GM13976 (cell line): ENCODE results near the gene KISS1R.

Source experiments
- DNase-seq: peaks from one replicate; pipeline ENCODE4 v3.0.0; 2012; ENCODE audit warnings: low spot score
- in situ Hi-C: fragments of 300-500 bp; cut with MboI; formaldehyde crosslinking; loops from one replicate; pipeline ENCODE4 v1.12.0; 2022; ENCODE audit warnings: low sequenced_read_pairs, mixed read lengths, inconsistent platforms; ENCODE audit not compliant: unreplicated experiment
- TF ChIP-seq, protein P1 (sequence below): IDR thresholded peaks from 2 replicates; pipeline ENCODE4 v1.5.1; 2012; ENCODE audit warnings: borderline replicate concordance, mild to moderate bottlenecking; ENCODE audit not compliant: insufficient read depth; ENCODE audit errors: extremely low read depth, missing control alignments, control extremely low read depth

Gene KISS1R

DNA sequence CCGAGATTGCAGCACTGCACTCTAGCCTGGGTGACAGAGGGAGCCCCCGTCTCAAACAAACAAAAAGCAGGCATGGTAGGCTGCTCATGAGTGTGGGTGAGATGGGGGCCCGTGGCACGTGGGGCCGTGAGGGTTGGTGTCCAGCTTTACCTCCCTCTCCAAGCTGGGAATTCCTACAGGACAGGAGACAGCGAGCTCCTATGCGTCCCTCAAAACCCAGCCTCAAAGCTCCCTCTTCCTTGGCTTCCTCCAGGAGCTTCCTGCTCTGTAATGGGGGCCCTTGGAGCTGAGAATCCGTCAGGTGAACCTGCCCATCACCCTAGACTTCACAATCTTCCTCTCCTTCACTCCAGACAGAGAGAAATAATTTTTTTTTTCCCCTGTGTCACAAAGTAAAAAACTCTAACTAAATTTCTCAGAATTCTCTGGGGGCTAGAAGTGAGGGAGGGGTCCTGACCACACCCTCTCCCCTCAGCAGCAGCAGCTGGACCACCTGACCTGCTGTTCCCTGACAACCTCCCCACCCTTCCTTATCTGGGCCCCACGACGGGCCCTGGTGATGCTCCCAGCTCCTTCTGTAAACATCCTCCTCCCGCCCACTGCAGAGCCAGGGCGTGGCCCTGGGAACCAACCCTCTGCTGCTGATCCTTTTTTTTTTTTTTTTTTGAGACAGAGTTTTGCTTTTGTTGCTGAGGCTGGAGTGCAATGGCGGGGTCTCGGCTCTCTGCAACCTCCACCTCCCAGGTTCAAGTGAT, 44.9 kb downstream of the KISS1R start:
- in situ Hi-C loops = no loop called here

DNA sequence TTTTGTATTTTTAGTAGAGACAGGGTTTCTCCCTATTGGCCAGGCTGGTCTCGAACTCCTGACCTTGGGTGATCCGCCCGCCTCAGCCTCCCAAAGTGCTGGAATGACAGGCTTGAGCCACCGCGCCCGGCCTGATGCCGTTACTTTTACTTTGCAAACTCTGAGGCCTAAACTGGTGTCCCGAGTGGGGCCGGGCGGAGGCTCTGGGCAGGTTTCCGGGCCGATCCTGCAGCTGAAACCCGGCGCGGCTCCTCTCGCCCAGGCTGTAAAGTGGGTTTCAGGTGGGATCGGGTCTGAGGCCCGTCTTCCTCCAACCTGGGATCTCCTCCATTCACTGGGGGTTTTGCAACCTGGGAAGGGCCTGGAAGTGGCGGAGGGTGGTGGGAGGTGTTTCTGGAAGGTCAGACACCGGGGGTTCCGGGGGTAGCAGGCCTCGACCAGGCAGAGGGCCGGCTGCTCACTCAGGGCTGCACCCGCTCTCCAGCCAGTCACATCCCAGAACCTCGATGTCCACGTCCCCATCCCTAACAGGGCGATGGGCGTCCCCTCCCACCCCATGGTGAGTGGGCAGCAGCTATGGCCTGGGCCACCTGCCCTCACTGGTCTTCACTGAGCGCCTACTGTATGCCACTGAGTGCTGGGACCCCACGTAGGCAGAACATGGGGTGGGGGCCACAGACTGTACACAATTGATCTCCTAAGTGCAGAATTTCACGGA, 45.7 kb downstream of the KISS1R start:
- in situ Hi-C loops = no loop called here
- no peak for DNase-seq
- TF ChIP-seq, protein P1, sequence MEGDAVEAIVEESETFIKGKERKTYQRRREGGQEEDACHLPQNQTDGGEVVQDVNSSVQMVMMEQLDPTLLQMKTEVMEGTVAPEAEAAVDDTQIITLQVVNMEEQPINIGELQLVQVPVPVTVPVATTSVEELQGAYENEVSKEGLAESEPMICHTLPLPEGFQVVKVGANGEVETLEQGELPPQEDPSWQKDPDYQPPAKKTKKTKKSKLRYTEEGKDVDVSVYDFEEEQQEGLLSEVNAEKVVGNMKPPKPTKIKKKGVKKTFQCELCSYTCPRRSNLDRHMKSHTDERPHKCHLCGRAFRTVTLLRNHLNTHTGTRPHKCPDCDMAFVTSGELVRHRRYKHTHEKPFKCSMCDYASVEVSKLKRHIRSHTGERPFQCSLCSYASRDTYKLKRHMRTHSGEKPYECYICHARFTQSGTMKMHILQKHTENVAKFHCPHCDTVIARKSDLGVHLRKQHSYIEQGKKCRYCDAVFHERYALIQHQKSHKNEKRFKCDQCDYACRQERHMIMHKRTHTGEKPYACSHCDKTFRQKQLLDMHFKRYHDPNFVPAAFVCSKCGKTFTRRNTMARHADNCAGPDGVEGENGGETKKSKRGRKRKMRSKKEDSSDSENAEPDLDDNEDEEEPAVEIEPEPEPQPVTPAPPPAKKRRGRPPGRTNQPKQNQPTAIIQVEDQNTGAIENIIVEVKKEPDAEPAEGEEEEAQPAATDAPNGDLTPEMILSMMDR = no peak

More for the DNA sequence above, 44.9 kb downstream of the KISS1R start:
- TF ChIP-seq, protein P1 = no peak
- DNase-seq = no peak

DNA sequence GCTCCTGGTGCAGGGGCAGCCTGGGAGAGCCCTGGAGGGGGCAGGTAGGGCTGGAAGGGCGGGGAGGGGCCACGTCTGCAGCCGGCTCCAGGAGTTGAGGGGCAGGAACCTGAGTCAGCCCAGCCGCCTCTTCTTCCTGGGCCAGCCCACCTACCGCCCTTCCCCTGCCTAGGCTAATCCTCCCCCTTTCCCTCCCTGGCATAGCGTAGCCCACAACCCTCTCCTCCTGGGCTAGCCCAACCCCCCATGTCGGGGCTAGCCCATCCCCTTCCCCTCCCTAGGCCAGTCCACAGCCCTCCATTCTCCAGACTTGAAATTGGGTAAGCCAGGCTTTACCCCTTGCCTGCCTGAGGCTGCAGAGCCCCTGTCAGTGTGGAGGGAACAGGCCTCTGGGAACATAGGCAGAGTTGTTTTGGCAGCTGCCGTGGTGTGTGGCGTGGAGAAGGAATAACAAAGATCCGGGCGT, 46.4 kb downstream of the KISS1R start:
- TF ChIP-seq, protein P1 = no peak
- in situ Hi-C loops = no loop called here
- DNase-seq = no peak

DNA sequence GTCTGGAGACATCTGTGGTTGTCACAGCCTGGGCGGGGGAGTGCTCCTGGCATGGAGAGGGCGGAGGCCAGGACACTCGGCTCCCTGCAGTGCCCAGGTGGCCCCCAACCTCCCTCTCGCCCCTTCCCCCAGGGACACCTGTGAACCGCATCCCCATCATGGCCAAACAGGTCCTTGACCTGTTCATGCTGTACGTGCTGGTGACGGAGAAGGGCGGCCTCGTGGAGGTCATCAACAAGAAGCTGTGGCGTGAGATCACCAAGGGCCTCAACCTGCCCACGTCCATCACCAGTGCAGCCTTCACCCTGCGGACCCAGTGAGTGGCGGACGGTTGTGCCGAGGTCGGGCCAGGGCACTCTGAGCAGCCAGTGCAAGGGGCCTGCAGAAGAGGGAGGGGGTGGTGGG, 47.0 kb downstream of the KISS1R start:
- TF ChIP-seq, protein P1 = no peak
- no peak for DNase-seq
- in situ Hi-C loops = no loop called here

DNA sequence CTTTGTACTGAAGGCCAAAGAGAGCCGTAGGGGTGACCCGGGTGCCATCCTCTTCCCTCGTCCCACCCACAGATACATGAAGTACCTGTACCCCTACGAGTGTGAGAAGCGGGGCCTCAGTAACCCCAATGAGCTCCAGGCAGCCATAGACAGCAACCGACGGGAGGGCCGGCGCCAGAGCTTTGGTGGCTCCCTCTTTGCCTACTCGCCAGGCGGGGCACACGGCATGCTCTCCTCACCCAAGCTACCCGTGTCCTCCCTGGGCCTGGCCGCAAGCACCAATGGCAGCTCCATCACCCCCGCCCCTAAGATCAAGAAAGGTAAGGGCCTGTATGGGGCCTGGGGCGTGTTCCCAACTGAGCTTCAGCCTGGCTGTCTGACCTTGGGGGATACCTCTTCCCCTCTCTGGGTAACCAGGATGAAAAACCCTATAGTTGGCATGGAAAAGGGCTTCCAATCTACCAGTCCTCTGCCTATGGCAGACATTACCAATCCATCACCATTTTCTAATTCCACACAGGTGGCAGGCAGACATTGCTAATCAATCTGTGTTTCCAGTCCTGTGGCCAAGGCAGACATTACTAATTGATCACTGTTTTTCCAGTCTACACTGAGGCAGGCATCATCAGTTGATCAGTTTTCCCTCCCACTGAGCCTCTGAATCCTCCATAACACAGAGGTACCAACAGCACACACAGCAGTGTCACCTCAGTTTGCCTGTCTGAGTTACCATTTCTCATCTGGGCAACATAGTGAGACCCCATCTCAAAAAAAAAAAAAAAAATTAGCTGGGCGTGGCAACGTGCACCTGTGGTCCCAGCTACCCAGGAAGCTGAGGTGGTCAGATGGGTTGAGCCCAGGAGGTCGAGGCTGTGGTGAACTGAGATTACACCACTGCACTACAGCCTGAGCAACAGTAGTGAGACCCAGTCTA, 47.9 kb downstream of the KISS1R start:
- DNase-seq = no peak
- in situ Hi-C loops = no loop called here
- TF ChIP-seq, protein P1 = no peak

DNA sequence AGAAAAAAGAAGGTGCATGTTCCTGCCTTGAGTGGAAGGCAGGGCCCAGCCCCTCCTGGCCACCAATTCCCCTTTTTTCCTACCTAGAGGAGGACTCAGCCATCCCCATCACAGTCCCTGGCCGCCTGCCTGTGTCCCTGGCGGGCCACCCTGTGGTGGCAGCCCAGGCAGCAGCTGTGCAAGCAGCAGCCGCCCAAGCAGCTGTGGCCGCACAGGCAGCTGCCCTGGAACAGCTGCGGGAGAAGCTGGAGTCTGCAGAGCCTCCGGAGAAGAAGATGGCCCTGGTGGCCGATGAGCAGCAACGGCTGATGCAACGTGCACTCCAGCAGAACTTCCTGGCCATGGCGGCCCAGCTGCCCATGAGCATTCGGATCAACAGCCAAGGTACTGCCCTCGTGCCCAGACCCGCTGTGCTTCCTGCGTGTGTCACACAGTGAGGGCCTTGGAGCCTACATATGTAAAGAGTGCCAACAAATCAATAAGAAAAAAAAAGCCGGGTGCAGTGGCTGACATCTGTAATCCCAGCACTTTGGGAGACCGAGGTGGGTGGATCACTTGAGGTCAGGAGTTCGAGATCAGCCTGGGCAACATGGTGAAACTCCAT, 49.5 kb downstream of the KISS1R start:
- in situ Hi-C loops = no loop called here
- TF ChIP-seq, protein P1 = no peak
- no peak for DNase-seq
